ENCODE data around the gene RHEB.

Gene RHEB

DNA sequence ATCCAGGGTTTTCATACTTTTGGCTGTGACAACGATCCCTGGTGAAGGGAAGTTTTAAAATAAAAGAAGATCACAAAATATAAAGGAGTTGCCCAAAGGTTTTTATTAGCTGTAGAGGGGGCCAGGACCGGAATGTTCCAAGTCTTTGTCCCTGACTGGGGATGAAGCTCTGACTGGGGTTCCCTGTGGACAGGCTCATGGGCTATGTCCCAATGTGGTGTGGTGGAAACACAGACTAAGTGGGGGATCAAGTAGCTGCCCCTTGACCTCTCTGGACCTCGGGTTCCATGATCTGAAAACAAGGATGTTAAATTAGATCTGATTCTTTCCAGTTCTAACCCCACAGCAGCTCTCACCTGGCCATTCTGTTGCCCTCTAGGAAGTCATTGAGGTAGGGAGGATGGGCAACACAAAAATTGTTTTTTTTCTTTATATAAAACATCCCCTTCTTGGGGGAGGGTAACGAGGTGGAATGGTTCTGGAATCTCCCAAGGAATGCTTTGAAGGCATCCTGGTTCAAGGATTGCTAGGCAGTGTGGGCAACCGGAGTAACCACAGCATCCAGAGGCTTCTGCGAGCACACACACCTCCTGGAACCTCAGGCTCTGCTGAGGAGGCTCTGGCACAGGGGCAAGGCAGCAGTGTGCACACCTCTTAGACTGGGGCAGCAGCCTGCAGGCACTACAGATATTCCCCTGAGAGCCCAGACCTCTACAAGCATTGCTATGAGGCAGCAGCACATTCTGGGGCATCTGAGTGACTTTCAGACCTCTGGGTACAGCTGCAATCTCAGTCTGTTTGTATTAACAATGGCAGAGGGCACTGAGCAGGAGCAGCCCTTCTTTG lies 58.4 kb downstream of the RHEB start:
- no peak for DNase-seq
- no peak overlapping the region for H3K4me3 ChIP-seq (ENCODE audit: insufficient read depth, low read depth, low read length, poor library complexity, severe bottlenecking)

GRCh38 chr7:151460474-151460855 lies 59.2 kb downstream of the RHEB start:
- Histone ChIP-seq H3K36me3 (ENCODE audit: control insufficient read depth, insufficient read depth, low read length) (peaks cover 10% of the 10 kb centered on the region), H3K27me3 (replicated peaks; ENCODE audit: control insufficient read depth, insufficient read depth, low read length, poor library complexity, severe bottlenecking) (no peaks in the 10 kb centered on the region), H3K4me1 (ENCODE audit: control insufficient read depth, insufficient read depth, low read length, poor library complexity, severe bottlenecking) (no peaks in the 10 kb centered on the region), H3K9me3 (ENCODE audit: control insufficient read depth, low read length) (peaks cover 12% of the 10 kb centered on the region), H3K4me3 (ENCODE audit: insufficient read depth, low read depth, low read length, poor library complexity, severe bottlenecking) (no peak overlapping the region), H3K27ac (ENCODE audit: insufficient read depth, low read length, poor library complexity, severe bottlenecking) (no peak overlapping the region)
- DNase-seq, result no peak

More for the DNA sequence above, 58.4 kb downstream of the RHEB start:
- Histone ChIP-seq H3K27ac (ENCODE audit: insufficient read depth, low read length, poor library complexity, severe bottlenecking) (no peak overlapping the region), H3K9me3 (ENCODE audit: control insufficient read depth, low read length) (peaks cover 12% of the 10 kb centered on the region), H3K36me3 (ENCODE audit: control insufficient read depth, insufficient read depth, low read length) (peaks cover 18% of the 10 kb centered on the region), H3K4me1 (ENCODE audit: control insufficient read depth, insufficient read depth, low read length, poor library complexity, severe bottlenecking) (no peaks in the 10 kb centered on the region), H3K27me3 (replicated peaks; ENCODE audit: control insufficient read depth, insufficient read depth, low read length, poor library complexity, severe bottlenecking) (no peaks in the 10 kb centered on the region)

DNA sequence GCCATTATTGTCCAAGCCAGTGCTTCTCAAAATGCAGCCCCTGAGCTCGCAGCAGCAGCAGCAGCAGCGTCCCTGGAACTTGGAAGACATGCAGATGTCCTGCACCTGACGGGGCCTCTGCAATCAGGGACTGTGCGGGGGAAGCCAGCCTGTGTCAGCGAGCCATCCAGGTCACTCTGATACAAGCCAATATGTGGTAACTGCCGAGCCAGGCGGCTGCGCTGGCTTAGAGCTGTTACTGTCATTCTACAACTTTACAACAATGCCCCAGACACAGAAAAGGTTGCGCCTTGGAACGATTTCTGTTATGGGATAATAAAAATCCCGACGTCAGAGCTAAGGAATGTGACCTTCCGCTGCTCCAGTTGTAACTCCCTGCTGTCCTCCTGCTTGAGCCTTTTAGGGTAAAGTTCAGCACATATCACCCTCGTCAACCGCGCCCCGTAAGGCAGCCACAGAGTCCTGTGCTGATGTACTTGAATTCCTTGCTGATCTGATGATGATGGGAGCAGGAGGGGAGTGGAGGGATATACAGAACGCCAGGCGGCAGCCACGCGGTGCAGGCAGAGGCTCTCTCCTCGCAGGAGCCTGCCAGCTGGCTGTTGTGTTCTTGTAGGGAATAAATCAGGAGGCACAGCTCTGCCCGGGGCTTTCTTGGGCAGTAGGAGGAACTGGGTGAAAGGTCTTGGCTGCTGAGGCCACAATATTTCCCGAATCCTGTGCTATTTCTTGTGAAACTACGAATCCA lies 59.8 kb downstream of the RHEB start:
- no peak overlapping the region for H3K4me3 ChIP-seq (ENCODE audit: insufficient read depth, low read depth, low read length, poor library complexity, severe bottlenecking)
- H3K4me1 ChIP-seq (ENCODE audit: control insufficient read depth, insufficient read depth, low read length, poor library complexity, severe bottlenecking), result no peaks in the 10 kb centered on the region
- H3K27me3 ChIP-seq (replicated peaks; ENCODE audit: control insufficient read depth, insufficient read depth, low read length, poor library complexity, severe bottlenecking), result no peaks in the 10 kb centered on the region
- H3K27ac ChIP-seq (ENCODE audit: insufficient read depth, low read length, poor library complexity, severe bottlenecking), result no peak overlapping the region
- peaks cover 4% of the 10 kb centered on the region for H3K36me3 ChIP-seq (ENCODE audit: control insufficient read depth, insufficient read depth, low read length)
- peaks cover 12% of the 10 kb centered on the region for H3K9me3 ChIP-seq (ENCODE audit: control insufficient read depth, low read length)
- DNase-seq, result no peak

GRCh38 chr7:151457534-151457933 lies 62.2 kb downstream of the RHEB start:
- Histone ChIP-seq H3K4me3 (ENCODE audit: insufficient read depth, low read depth, low read length, poor library complexity, severe bottlenecking) (no peak overlapping the region), H3K27me3 (replicated peaks; ENCODE audit: control insufficient read depth, insufficient read depth, low read length, poor library complexity, severe bottlenecking) (no peaks in the 10 kb centered on the region), H3K36me3 (ENCODE audit: control insufficient read depth, insufficient read depth, low read length) (no peaks in the 10 kb centered on the region), H3K27ac (ENCODE audit: insufficient read depth, low read length, poor library complexity, severe bottlenecking) (no peak overlapping the region), H3K9me3 (ENCODE audit: control insufficient read depth, low read length) (peaks cover 8% of the 10 kb centered on the region), H3K4me1 (ENCODE audit: control insufficient read depth, insufficient read depth, low read length, poor library complexity, severe bottlenecking) (no peaks in the 10 kb centered on the region)
- no peak for DNase-seq

DNA sequence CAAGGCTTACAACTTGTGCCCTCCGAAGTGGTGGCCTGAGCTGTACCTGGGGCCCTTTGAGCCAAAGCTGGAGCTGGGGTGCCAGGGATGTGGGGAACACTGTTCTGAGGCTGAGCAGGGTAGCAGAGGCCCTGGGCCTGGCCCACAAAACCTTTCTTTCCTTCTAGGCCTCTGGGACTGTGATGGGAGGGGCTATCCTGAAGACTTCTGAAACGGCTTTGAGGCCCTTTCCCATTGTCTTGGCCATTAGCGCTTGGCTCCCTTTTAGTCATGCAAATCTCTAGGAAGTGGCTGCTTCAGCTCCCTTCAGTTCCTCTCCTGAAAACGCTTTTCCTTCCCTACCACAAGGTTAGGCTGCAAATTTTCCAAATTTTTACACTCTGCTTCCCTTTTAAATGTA lies 62.9 kb downstream of the RHEB start:
- H3K9me3 ChIP-seq (ENCODE audit: control insufficient read depth, low read length), result peaks cover under 1% of the 10 kb centered on the region
- H3K4me1 ChIP-seq (ENCODE audit: control insufficient read depth, insufficient read depth, low read length, poor library complexity, severe bottlenecking), result no peaks in the 10 kb centered on the region
- no peak for DNase-seq
- H3K4me3 ChIP-seq (ENCODE audit: insufficient read depth, low read depth, low read length, poor library complexity, severe bottlenecking), result no peak overlapping the region
- H3K36me3 ChIP-seq (ENCODE audit: control insufficient read depth, insufficient read depth, low read length), result no peaks in the 10 kb centered on the region
- H3K27ac ChIP-seq (ENCODE audit: insufficient read depth, low read length, poor library complexity, severe bottlenecking), result no peak overlapping the region
- no peaks in the 10 kb centered on the region for H3K27me3 ChIP-seq (replicated peaks; ENCODE audit: control insufficient read depth, insufficient read depth, low read length, poor library complexity, severe bottlenecking)

- H3K4me1 ChIP-seq (ENCODE audit: control insufficient read depth, insufficient read depth, low read length, poor library complexity, severe bottlenecking), result no peaks in the 10 kb centered on the region
- DNase-seq, result no peak
- H3K4me3 ChIP-seq (ENCODE audit: insufficient read depth, low read depth, low read length, poor library complexity, severe bottlenecking), result no peak overlapping the region
- H3K36me3 ChIP-seq (ENCODE audit: control insufficient read depth, insufficient read depth, low read length), result no peaks in the 10 kb centered on the region
- no peaks in the 10 kb centered on the region for H3K9me3 ChIP-seq (ENCODE audit: control insufficient read depth, low read length)
- H3K27ac ChIP-seq (ENCODE audit: insufficient read depth, low read length, poor library complexity, severe bottlenecking), result no peak overlapping the region
- H3K27me3 ChIP-seq (replicated peaks; ENCODE audit: control insufficient read depth, insufficient read depth, low read length, poor library complexity, severe bottlenecking), result no peaks in the 10 kb centered on the region
These were observed 63.4 kb downstream of the RHEB start for GRCh38 chr7:151456276-151456675.

DNA sequence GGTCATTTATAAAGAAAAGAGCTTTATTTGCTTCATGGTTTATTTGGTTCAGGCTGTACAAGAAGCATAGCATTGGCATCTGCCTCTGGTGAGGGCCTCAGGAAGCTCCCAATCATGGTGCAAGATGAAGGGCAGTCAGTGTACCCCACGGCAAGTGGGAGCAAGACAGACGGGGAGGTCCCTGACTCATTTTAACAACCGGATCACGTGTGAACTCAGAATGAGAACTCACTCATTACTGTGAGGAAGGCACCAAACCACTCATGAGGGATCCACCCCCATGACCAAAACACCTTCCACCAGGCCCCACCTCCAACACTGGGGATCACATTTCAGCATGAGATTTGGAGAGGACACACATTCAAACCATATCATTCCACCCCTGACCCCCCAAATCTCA lies 64.0 kb downstream of the RHEB start:
- H3K27me3 ChIP-seq (replicated peaks; ENCODE audit: control insufficient read depth, insufficient read depth, low read length, poor library complexity, severe bottlenecking), result no peaks in the 10 kb centered on the region
- no peaks in the 10 kb centered on the region for H3K9me3 ChIP-seq (ENCODE audit: control insufficient read depth, low read length)
- H3K27ac ChIP-seq (ENCODE audit: insufficient read depth, low read length, poor library complexity, severe bottlenecking), result no peak overlapping the region
- DNase-seq, result no peak
- H3K4me1 ChIP-seq (ENCODE audit: control insufficient read depth, insufficient read depth, low read length, poor library complexity, severe bottlenecking), result no peaks in the 10 kb centered on the region
- H3K4me3 ChIP-seq (ENCODE audit: insufficient read depth, low read depth, low read length, poor library complexity, severe bottlenecking), result no peak overlapping the region
- H3K36me3 ChIP-seq (ENCODE audit: control insufficient read depth, insufficient read depth, low read length), result no peaks in the 10 kb centered on the region

GRCh38 chr7:151454932-151455530 lies 64.7 kb downstream of the RHEB start:
- Histone ChIP-seq H3K27ac (ENCODE audit: insufficient read depth, low read length, poor library complexity, severe bottlenecking) (no peak overlapping the region), H3K27me3 (replicated peaks; ENCODE audit: control insufficient read depth, insufficient read depth, low read length, poor library complexity, severe bottlenecking) (no peaks in the 10 kb centered on the region)

GRCh38 chr7:151454305-151454704 lies 65.4 kb downstream of the RHEB start:
- no peak for DNase-seq
- Histone ChIP-seq H3K27ac (ENCODE audit: insufficient read depth, low read length, poor library complexity, severe bottlenecking) (no peak overlapping the region), H3K4me1 (ENCODE audit: control insufficient read depth, insufficient read depth, low read length, poor library complexity, severe bottlenecking) (no peaks in the 10 kb centered on the region), H3K36me3 (ENCODE audit: control insufficient read depth, insufficient read depth, low read length) (no peaks in the 10 kb centered on the region), H3K9me3 (ENCODE audit: control insufficient read depth, low read length) (no peaks in the 10 kb centered on the region), H3K27me3 (replicated peaks; ENCODE audit: control insufficient read depth, insufficient read depth, low read length, poor library complexity, severe bottlenecking) (no peaks in the 10 kb centered on the region), H3K4me3 (ENCODE audit: insufficient read depth, low read depth, low read length, poor library complexity, severe bottlenecking) (no peak overlapping the region)

More at GRCh38 chr7:151454932-151455530, 64.7 kb downstream of the RHEB start:
- Histone ChIP-seq H3K4me3 (ENCODE audit: insufficient read depth, low read depth, low read length, poor library complexity, severe bottlenecking) (no peak overlapping the region), H3K9me3 (ENCODE audit: control insufficient read depth, low read length) (no peaks in the 10 kb centered on the region), H3K36me3 (ENCODE audit: control insufficient read depth, insufficient read depth, low read length) (no peaks in the 10 kb centered on the region), H3K4me1 (ENCODE audit: control insufficient read depth, insufficient read depth, low read length, poor library complexity, severe bottlenecking) (no peaks in the 10 kb centered on the region)
- DNase-seq, result no peak

DNA sequence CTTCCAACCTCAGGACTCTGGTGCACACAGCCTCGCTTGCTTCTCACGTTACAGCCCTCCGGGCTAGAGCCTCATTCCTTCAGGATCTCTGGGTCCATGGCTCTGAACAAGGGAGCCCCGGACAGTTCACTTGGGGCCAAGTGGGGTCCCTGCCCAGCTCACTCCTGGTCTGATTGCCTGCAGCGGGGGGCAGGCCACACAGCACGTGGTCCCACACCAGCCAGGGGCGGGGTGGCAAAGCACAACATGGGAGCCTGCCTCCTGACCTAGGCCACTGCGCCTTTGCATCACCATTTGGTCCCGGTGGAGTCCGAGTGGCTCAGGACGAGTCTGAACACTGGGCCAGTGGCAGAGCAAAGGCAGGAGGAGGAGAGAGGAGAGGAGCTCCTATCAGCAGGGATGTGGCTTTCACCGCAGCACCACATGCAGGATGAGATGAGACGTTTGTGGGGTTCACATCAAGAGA lies 66.3 kb downstream of the RHEB start:
- no peak for DNase-seq
- Histone ChIP-seq H3K9me3 (ENCODE audit: control insufficient read depth, low read length) (no peaks in the 10 kb centered on the region), H3K4me1 (ENCODE audit: control insufficient read depth, insufficient read depth, low read length, poor library complexity, severe bottlenecking) (no peaks in the 10 kb centered on the region), H3K4me3 (ENCODE audit: insufficient read depth, low read depth, low read length, poor library complexity, severe bottlenecking) (no peak overlapping the region), H3K36me3 (ENCODE audit: control insufficient read depth, insufficient read depth, low read length) (no peaks in the 10 kb centered on the region), H3K27ac (ENCODE audit: insufficient read depth, low read length, poor library complexity, severe bottlenecking) (no peak overlapping the region), H3K27me3 (replicated peaks; ENCODE audit: control insufficient read depth, insufficient read depth, low read length, poor library complexity, severe bottlenecking) (no peaks in the 10 kb centered on the region)
